Measurements from ENCODE around the gene CEMIP. TPM values are rescaled to one million over a fixed set of nuclear protein-coding genes. Genes with fewer than 3 reads are reported as not detected.

CEMIP gene
- total and polyA plus RNA-seq, 2 of the 4 experiments (the other 2 are of a cell fraction) = 63.8 to 78.0 TPM

- Histone ChIP-seq H3K36me3 (ENCODE audit: control insufficient read depth, insufficient read depth, low read length) (peaks cover 84% of the 10 kb centered on the region), H4K20me1 (ENCODE audit: insufficient read depth, low read length) (peaks cover 36% of the 10 kb centered on the region; the same call in 1 of the 2 replicates), H3K14ac (replicated peaks; ENCODE audit: low read depth, low read length) (no peak overlapping the region), H3K18ac (ENCODE audit: low read depth, low read length) (no peak overlapping the region), H2BK20ac (ENCODE audit: low read depth, low read length) (no peak overlapping the region), H3K9ac (ENCODE audit: low read depth, low read length) (no peak overlapping the region), H4K5ac (ENCODE audit: low read depth, low read length) (no peak overlapping the region), H3K27me3 (ENCODE audit: control insufficient read depth, insufficient read depth, low read length) (no peaks in the 10 kb centered on the region), H3K9me3 (ENCODE audit: control insufficient read depth, insufficient read depth, low read length) (no peaks in the 10 kb centered on the region), H3K9me1 (ENCODE audit: insufficient read depth, low read length) (peaks cover 13% of the 10 kb centered on the region), H2BK120ac (ENCODE audit: low read depth, low read length) (no peak overlapping the region), H3K23ac (ENCODE audit: low read depth, low read length) (no peak overlapping the region), H3K56ac (ENCODE audit: extremely low read depth, insufficient read depth, low read length) (no peak overlapping the region), H3K4ac (ENCODE audit: low read depth, low read length) (no peak overlapping the region), H2AFZ (replicated peaks; ENCODE audit: low read length, poor library complexity) (no peak overlapping the region), H2BK5ac (ENCODE audit: low read depth, low read length, poor library complexity, severe bottlenecking) (no peak overlapping the region), H3K4me1 (ENCODE audit: control insufficient read depth, insufficient read depth, low read length) (peaks cover 2% of the 10 kb centered on the region; the same call in 1 of the 2 replicates), H3K79me1 (ENCODE audit: low read depth in 1 of 2, low read length in 2 of 2) (no peaks in the 10 kb centered on the region), H4K91ac (ENCODE audit: insufficient read depth, low read depth, low read length) (no peak overlapping the region), H3K4me2 (ENCODE audit: low read depth, low read length) (no peak overlapping the region), H4K8ac (ENCODE audit: low read depth in 2 of 2, low read length in 2 of 2) (no peak overlapping the region), H3K4me3 (ENCODE audit: insufficient read depth, low read depth, low read length) (no peak overlapping the region), H2BK15ac (ENCODE audit: low read depth, low read length) (no peak overlapping the region), H3K27ac (ENCODE audit: insufficient read depth, low read length) (no peak overlapping the region), H2AK5ac (ENCODE audit: low read depth, low read length) (no peak overlapping the region), H2AK9ac (replicated peaks; ENCODE audit: low read depth, low read length, poor library complexity) (no peak overlapping the region)
- dilution Hi-C loops (cut with HindIII; ENCODE audit: low sequenced_read_pairs, unreplicated experiment) = no loop called here
- in situ Hi-C loops (cut with MboI; ENCODE audit: low sequenced_read_pairs) = no loop called here
- DNase-seq = no peak
- intact Hi-C loops (cut with micrococcal nuclease) = no loop called here
- ChIA-PET CTCF (interaction anchor here (0.5 kb wide), 1 partner anchor 1138 kb away, joined by 3 read pairs; no protein-coding TSS in a partner anchor), POLR2A (ENCODE audit: unreplicated experiment) (no interaction called here)
- no peak for ATAC-seq (ENCODE audit: low read depth)
- WGBS, 2 experiments (ENCODE audit: extremely low coverage in 2 of 2, insufficient read length in 1 of 2) = 83% methylated on average over 14 of the region's 20 CpGs; no CpG with 5 or more reads in 1 of the 2 experiments
- TF ChIP-seq RAD21 (IDR thresholded peaks at IDR 0.05; ENCODE audit: low read length) (no peak), POLR2A (IDR thresholded peaks at IDR 0.05; ENCODE audit: low read depth, low read length) (0 out of 2 replicates have a peak, but pooled peaks have one; percentile 18)
- BruUV-seq (replicated peaks) = no TSS peak
These were observed 142.7 kb downstream of the CEMIP start for GRCh38 chr15:80921736-80922410.

All from IMR-90 (cell line).